Lung (tissue), 12 donors: ENCODE measurements around the gene LPIN2. TPM values are rescaled to one million over a fixed set of nuclear protein-coding genes. Genes with fewer than 3 reads are reported as not detected.

Experiments used
- ATAC-seq: fragments of 200-7000 bp; cut with Tn5 transposase; one replicate; pipeline ENCODE4 v1.9.1; 2020; ENCODE audit warnings: moderate number of reproducible peaks; ENCODE audit not compliant: insufficient read depth, low FRiP score
- DNase-seq, 3 donors: peaks; one replicate each; pipeline ENCODE4 v3.0.0-alpha.2; 2013 to 2017
- H3K27ac ChIP-seq, 2 donors: one replicate each; pipeline ENCODE4 v1.5.1; 2013; ENCODE audit warnings: mild to moderate bottlenecking in 2 of 2, moderate library complexity in 2 of 2, control low read depth in 1 of 2, inconsistent platforms in 1 of 2, low read depth in 1 of 2, low read length in 1 of 2
- H3K27me3 ChIP-seq, 3 donors: one replicate each; pipeline ENCODE4 v1.5.1; 2013; ENCODE audit warnings: low read length in 2 of 3; ENCODE audit not compliant: control insufficient read depth in 3 of 3, insufficient read depth in 3 of 3
- H3K36me3 ChIP-seq, 4 donors: one replicate each; pipeline ENCODE4 v1.5.1; 2013; ENCODE audit warnings: low read length in 4 of 4, mild to moderate bottlenecking in 1 of 4, moderate library complexity in 1 of 4; ENCODE audit not compliant: control insufficient read depth in 4 of 4, insufficient read depth in 4 of 4
- H3K4me1 ChIP-seq, 5 donors: one replicate each; pipeline ENCODE4 v1.5.1; 2013; ENCODE audit warnings: low read length in 5 of 5, mild to moderate bottlenecking in 2 of 5, moderate library complexity in 1 of 5; ENCODE audit not compliant: control insufficient read depth in 5 of 5, insufficient read depth in 5 of 5
- H3K4me3 ChIP-seq: one replicate; pipeline ENCODE4 v1.5.1; 2013; ENCODE audit warnings: mild to moderate bottlenecking, control low read depth, moderate library complexity
- H3K9ac ChIP-seq, 2 donors: one replicate each; pipeline ENCODE4 v1.5.1; 2013; ENCODE audit warnings: low read length in 2 of 2, control low read depth in 1 of 2; ENCODE audit not compliant: insufficient read depth in 1 of 2
- H3K9me3 ChIP-seq, 4 donors: one replicate each; pipeline ENCODE4 v1.5.1; 2013; ENCODE audit warnings: low read length in 3 of 4, mild to moderate bottlenecking in 1 of 4, moderate library complexity in 1 of 4; ENCODE audit not compliant: control insufficient read depth in 4 of 4, insufficient read depth in 3 of 4
- WGBS, 2 donors: extraction: QIAGEN DNeasy Blood & Tissue Kit; methylation state at CpG; one replicate each; pipeline ENCODE4 v1.1.7; 2013; 5-methylcytosine and 5-hydroxymethylcytosine counted together
- polyA plus RNA-seq, 2 donors: library from polyadenylated mRNA; stranded (reverse); fragments of 200-250 nt; gene quantifications; one replicate each; pipeline ENCODE4 v1.2.1, GENCODE V29; 2013
- total RNA-seq, 2 donors: library from RNA; depleted of rRNA in 1 of 2; stranded (reverse); fragments of >200 nt in 1 of 2; gene quantifications; one replicate each; pipeline ENCODE4 v1.2.1, GENCODE V29; 2014 to 2021
- TF ChIP-seq, protein P1 (sequence below): IDR thresholded peaks from 2 replicates; pipeline ENCODE4 v1.5.1; 2012; ENCODE audit warnings: mild to moderate bottlenecking; ENCODE audit errors: control extremely low read depth, extremely low read depth
- donor health status: control.
- donor health status: control.
- donor health status: Bipolar disorder and iron deficiency.
- donor health status: healthy.
- donor health status: DM: yes; HTN: yes; CAD: no.

LPIN2 gene
- total and polyA plus RNA-seq, 4 donors, result 11.2 to 46.3 (median 32.5) TPM

DNA sequence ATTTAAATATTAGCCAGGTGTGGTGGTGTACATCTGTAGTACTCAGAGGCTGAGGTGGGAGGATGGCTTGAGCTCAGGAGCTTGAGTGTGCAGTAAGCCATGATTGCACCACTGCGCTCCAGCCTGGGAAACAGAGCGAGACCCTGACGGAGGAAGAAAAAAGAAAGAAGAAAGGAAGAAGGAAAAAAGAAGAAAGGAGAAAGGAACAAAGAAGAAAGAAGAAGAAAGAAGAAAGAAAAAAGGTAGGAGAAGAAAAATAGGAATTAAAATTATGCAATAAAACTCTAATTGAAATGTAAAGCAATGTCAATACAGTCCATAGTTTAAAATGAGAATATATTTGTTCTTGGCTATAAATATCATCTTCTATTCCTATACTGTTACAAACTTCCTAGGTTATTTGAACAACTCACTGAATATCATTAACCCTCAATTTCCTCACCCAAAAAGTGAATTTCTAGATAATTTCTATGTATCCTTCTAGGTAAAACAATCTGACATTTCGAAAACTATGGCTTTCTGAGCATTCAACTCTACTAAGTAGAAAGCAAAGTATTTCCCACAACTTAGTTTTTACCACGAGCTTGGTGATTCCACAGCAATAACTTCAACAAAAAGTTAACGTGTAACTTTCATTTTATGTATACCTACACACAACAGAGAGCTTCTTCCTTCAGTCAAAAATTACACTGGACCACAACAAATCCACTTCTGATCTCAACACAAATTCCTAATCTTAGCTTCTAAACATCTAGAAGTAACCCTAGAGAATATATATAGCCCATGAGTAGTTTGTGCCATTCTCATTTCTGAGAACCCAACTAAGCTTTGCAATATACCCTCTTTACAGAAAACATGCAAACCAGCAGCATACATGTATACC lies 19.7 kb downstream of the LPIN2 start:
- no peak overlapping the region for H3K27ac ChIP-seq
- WGBS, 2 donors, result 83% methylated on average over 6 of the region's 6 CpGs
- no peaks in the 10 kb centered on the region for H3K9me3 ChIP-seq
- no peak for DNase-seq
- H3K36me3 ChIP-seq, result no peaks in the 10 kb centered on the region
- no peak overlapping the region for H3K9ac ChIP-seq
- H3K4me1 ChIP-seq, result peaks cover 4 to 8% (median 6%) of the 10 kb centered on the region in 5 donors
- no peak overlapping the region for H3K4me3 ChIP-seq
- TF ChIP-seq, protein P1, sequence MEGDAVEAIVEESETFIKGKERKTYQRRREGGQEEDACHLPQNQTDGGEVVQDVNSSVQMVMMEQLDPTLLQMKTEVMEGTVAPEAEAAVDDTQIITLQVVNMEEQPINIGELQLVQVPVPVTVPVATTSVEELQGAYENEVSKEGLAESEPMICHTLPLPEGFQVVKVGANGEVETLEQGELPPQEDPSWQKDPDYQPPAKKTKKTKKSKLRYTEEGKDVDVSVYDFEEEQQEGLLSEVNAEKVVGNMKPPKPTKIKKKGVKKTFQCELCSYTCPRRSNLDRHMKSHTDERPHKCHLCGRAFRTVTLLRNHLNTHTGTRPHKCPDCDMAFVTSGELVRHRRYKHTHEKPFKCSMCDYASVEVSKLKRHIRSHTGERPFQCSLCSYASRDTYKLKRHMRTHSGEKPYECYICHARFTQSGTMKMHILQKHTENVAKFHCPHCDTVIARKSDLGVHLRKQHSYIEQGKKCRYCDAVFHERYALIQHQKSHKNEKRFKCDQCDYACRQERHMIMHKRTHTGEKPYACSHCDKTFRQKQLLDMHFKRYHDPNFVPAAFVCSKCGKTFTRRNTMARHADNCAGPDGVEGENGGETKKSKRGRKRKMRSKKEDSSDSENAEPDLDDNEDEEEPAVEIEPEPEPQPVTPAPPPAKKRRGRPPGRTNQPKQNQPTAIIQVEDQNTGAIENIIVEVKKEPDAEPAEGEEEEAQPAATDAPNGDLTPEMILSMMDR, result no peak
- H3K27me3 ChIP-seq, result no peaks in the 10 kb centered on the region
- no peak for ATAC-seq

GRCh38 chr18:2990956-2991640 lies 21.8 kb downstream of the LPIN2 start:
- Histone ChIP-seq H3K36me3 (no peaks in the 10 kb centered on the region), H3K27me3 (no peaks in the 10 kb centered on the region), H3K4me1 (peaks cover 0 to 4% (median 2%) of the 10 kb centered on the region in 5 donors), H3K27ac (no peak overlapping the region), H3K4me3 (no peak overlapping the region), H3K9me3 (no peaks in the 10 kb centered on the region), H3K9ac (no peak overlapping the region)
- 72 to 84% methylated on average over 4 of the region's 4 CpGs for WGBS, 2 donors
- ATAC-seq (no peak), DNase-seq (no peak)
- TF ChIP-seq, protein P1, result no peak

GRCh38 chr18:2987876-2988790 lies 24.8 kb downstream of the LPIN2 start:
- WGBS, 2 donors, result 90 to 94% methylated on average over 5 of the region's 5 CpGs
- H3K27me3 ChIP-seq, result no peaks in the 10 kb centered on the region
- H3K27ac ChIP-seq, result no peak overlapping the region
- DNase-seq, result no peak
- no peak overlapping the region for H3K4me3 ChIP-seq
- no peaks in the 10 kb centered on the region for H3K36me3 ChIP-seq
- no peaks in the 10 kb centered on the region for H3K9me3 ChIP-seq
- ATAC-seq, result no peak
- TF ChIP-seq, protein P1, result no peak
- no peak overlapping the region for H3K9ac ChIP-seq
- H3K4me1 ChIP-seq, result peaks cover 0 to 11% (median 7%) of the 10 kb centered on the region in 5 donors
